HepG2 (cell line): Measurements from ENCODE around the gene OR1L1. TPM values are rescaled to one million over a fixed set of nuclear protein-coding genes. Genes with fewer than 3 reads are reported as not detected.

Experiments
- ATAC-seq: fragments of 200-7000 bp; cut with Tn5 transposase; 3 replicates; pipeline ENCODE4 v1.9.1; 2020; ENCODE audit warnings: mild to moderate bottlenecking, moderate library complexity
- BruUV-seq: library from RNA; stranded (reverse); fragments of 400-500 nt; replicated peaks from 2 replicates; lab custom pipeline; 2021; lab: Mats Ljungman, UMichigan
- CTCF ChIA-PET: fragments of 300-600 bp; formaldehyde crosslinking; extraction: SDS; loops from one replicate; lab custom pipeline; 2021; ENCODE audit warnings: low total read pairs, inconsistent platforms, low intra/inter-chr PET ratio; lab: Yijun Ruan, JAX
- POLR2A ChIA-PET: fragments of 350-600 bp; sonication (Branson Sonifier 250); formaldehyde crosslinking; loops from one replicate; lab custom pipeline; 2020; ENCODE audit warnings: antibody characterized with exemption, inconsistent platforms; lab: Yijun Ruan, JAX
- DNase-seq: peaks from one replicate; pipeline ENCODE4 v3.0.0-alpha.2; 2015; ENCODE audit warnings: low spot score
- FAIRE-seq: peaks from 3 replicates; lab custom pipeline; 2011; peaks lifted over from hg19 to GRCh38; lab: Jason Lieb, UNC
- H2AFZ ChIP-seq: one replicate; pipeline ENCODE4 v1.6.1; 2011; ENCODE audit warnings: low read length, inconsistent platforms
- H3K27ac ChIP-seq: fragments of 300-600 bp; 3 replicates; pipeline ENCODE4 v1.8.0; 2011; ENCODE audit warnings: mixed run types, mild to moderate bottlenecking, mixed read lengths, low read length, inconsistent platforms; ENCODE audit not compliant: insufficient read depth; ENCODE audit errors: extremely low read length
- H3K27me3 ChIP-seq, 2 experiments: fragments of 200-600 bp in 1 of 2; 2 replicates in 1 of 2; 3 replicates in 1 of 2; pipeline versions ENCODE4 v1.6.0 to v1.8.0; 2011; ENCODE audit warnings: low read length in 2 of 2, mild to moderate bottlenecking in 2 of 2, moderate library complexity in 2 of 2, inconsistent platforms in 1 of 2; ENCODE audit not compliant: insufficient read depth in 2 of 2, control insufficient read depth in 1 of 2
- H3K36me3 ChIP-seq, 2 experiments: fragments of 200-600 bp in 1 of 2; replicated peaks in 1 of 2; 2 replicates in 1 of 2; 3 replicates in 1 of 2; pipeline versions ENCODE4 v1.5.1 to v1.8.0; 2011; ENCODE audit warnings: low read length in 2 of 2, inconsistent platforms in 1 of 2; ENCODE audit not compliant: insufficient read depth in 2 of 2, control insufficient read depth in 1 of 2
- H3K4me1 ChIP-seq: 2 replicates; pipeline ENCODE4 v1.5.1; 2012; ENCODE audit warnings: low read length, inconsistent platforms; ENCODE audit not compliant: insufficient read depth
- H3K4me2 ChIP-seq: 2 replicates; pipeline ENCODE4 v1.6.0; 2011; ENCODE audit warnings: low read depth, low read length, inconsistent platforms
- H3K4me3 ChIP-seq, 3 experiments: fragments of 200-600 bp in 1 of 3; sonication (generic), shearing (Covaris generic) in 1 of 3; replicated peaks in 1 of 3; 2 replicates each; pipeline ENCODE4 v1.5.1; 2011 to 2016; ENCODE audit warnings: low read length in 3 of 3, inconsistent platforms in 2 of 3, low read depth in 2 of 3, mild to moderate bottlenecking in 2 of 3, control low read depth in 1 of 3, mixed read lengths in 1 of 3; ENCODE audit not compliant: insufficient read depth in 1 of 3
- H3K79me2 ChIP-seq: one replicate; pipeline ENCODE4 v1.6.1; 2011; ENCODE audit warnings: low read length, inconsistent platforms; ENCODE audit not compliant: insufficient read depth
- H3K9ac ChIP-seq: 2 replicates; pipeline ENCODE4 v1.6.0; 2011; ENCODE audit warnings: mild to moderate bottlenecking, low read depth, low read length, inconsistent platforms; ENCODE audit not compliant: insufficient read depth
- H3K9me3 ChIP-seq: 2 replicates; pipeline ENCODE4 v1.5.1; 2012; ENCODE audit warnings: mild to moderate bottlenecking, low read length
- H4K20me1 ChIP-seq: 2 replicates; pipeline ENCODE4 v1.6.0; 2011; ENCODE audit warnings: inconsistent platforms, mild to moderate bottlenecking, low read length, moderate library complexity; ENCODE audit not compliant: insufficient read depth
- CENPX ChIP-seq: sonication (generic); formaldehyde crosslinking; IDR thresholded peaks from 2 replicates; pipeline ENCODE4 v1.9.0; 2021; ENCODE audit warnings: mild to moderate bottlenecking, missing genetic modification reagents, moderate library complexity
- IRF9 ChIP-seq: sonication (generic); formaldehyde crosslinking; IDR thresholded peaks from 2 replicates; pipeline ENCODE4 v1.8.0; 2022; ENCODE audit warnings: missing genetic modification reagents, mild to moderate bottlenecking, borderline replicate concordance
- NR2F6 ChIP-seq, 2 experiments: IDR thresholded peaks; 2 replicates each; pipeline ENCODE4 v1.6.1; 2016; ENCODE audit warnings: antibody characterized with exemption in 1 of 2, mild to moderate bottlenecking in 1 of 2
- RFXAP ChIP-seq: sonication (generic); formaldehyde crosslinking; IDR thresholded peaks from 2 replicates; pipeline ENCODE4 v1.4.0; 2020; ENCODE audit warnings: missing genetic modification reagents, borderline replicate concordance
- TFDP2 ChIP-seq: sonication (generic); formaldehyde crosslinking; IDR thresholded peaks from 2 replicates; pipeline ENCODE4 v1.4.0; 2020; ENCODE audit warnings: missing genetic modification reagents
- THYN1 ChIP-seq: sonication (generic); formaldehyde crosslinking; IDR thresholded peaks from 2 replicates; pipeline ENCODE4 v1.8.1; 2023; ENCODE audit warnings: low read depth, mild to moderate bottlenecking, moderate library complexity, missing genetic modification reagents, borderline replicate concordance
- ZBTB8A ChIP-seq: sonication (generic); formaldehyde crosslinking; IDR thresholded peaks from 2 replicates; pipeline ENCODE4 v1.4.0; 2020; ENCODE audit warnings: mild to moderate bottlenecking, low read depth, missing genetic modification reagents, borderline replicate concordance
- ZNF296 ChIP-seq: sonication (generic); formaldehyde crosslinking; conservative IDR thresholded peaks from 2 replicates; pipeline ENCODE4 v1.5.0; 2020; ENCODE audit warnings: mild to moderate bottlenecking, missing genetic modification reagents
- ZNF354B ChIP-seq: sonication (generic); formaldehyde crosslinking; IDR thresholded peaks from 2 replicates; pipeline ENCODE4 v1.8.0; 2022; ENCODE audit warnings: mild to moderate bottlenecking, missing genetic modification reagents
- ZNF383 ChIP-seq: sonication (generic); formaldehyde crosslinking; IDR thresholded peaks from 2 replicates; pipeline ENCODE4 v1.4.0; 2020; ENCODE audit warnings: missing genetic modification reagents, mild to moderate bottlenecking, borderline replicate concordance
- ZNF512 ChIP-seq: sonication (generic); formaldehyde crosslinking; IDR thresholded peaks from 2 replicates; pipeline ENCODE4 v1.4.0; 2020; ENCODE audit warnings: mild to moderate bottlenecking, missing genetic modification reagents
- ZNF670 ChIP-seq: sonication (generic); formaldehyde crosslinking; IDR thresholded peaks from 2 replicates; pipeline ENCODE4 v1.8.0; 2022; ENCODE audit warnings: mild to moderate bottlenecking, missing genetic modification reagents, borderline replicate concordance
- ZNF747 ChIP-seq: sonication (generic); formaldehyde crosslinking; IDR thresholded peaks from 2 replicates; pipeline ENCODE4 v1.8.1; 2023; ENCODE audit warnings: missing genetic modification reagents, mild to moderate bottlenecking, borderline replicate concordance
- ZNF775 ChIP-seq: sonication (generic); formaldehyde crosslinking; IDR thresholded peaks from 2 replicates; pipeline ENCODE4 v1.4.0; 2020; ENCODE audit warnings: missing genetic modification reagents, mild to moderate bottlenecking, moderate library complexity, borderline replicate concordance
- WGBS: methylation state at CpG from one replicate; pipeline ENCODE4 v1.1.6; 2017; ENCODE audit warnings: low lambda C conversion rate; 5-methylcytosine and 5-hydroxymethylcytosine counted together
- in situ Hi-C: cut with HindIII; loops from 2 replicates; pipeline ENCODE4 v1.10.0; 2017; ENCODE audit warnings: low pct_unique_long_range_greater_than_20kb; ENCODE audit not compliant: extremely low pct_ligation_motif_present
- intact Hi-C: fragments of 100-400 bp; cut with micrococcal nuclease; formaldehyde crosslinking; loops from one replicate; pipeline ENCODE4 v1.10.0; 2022; ENCODE audit not compliant: unreplicated experiment
- polyA plus RNA-seq, 8 experiments: library from polyadenylated mRNA; depleted of rRNA in 3 of 8; stranded (reverse) in 7 of 8; unstranded in 1 of 8; fragments of >200 nt; fragmentation: Illumina TruSeq in 4 of 8; extraction: Trizol in 4 of 8; gene quantifications; 2 replicates each; pipeline versions ENCODE4 v1.2.1 to v1.2.3, GENCODE V29; 2011 to 2016; ENCODE audit warnings: low read depth in 4 of 8, missing spikeins in 1 of 8, mixed read lengths in 1 of 8; ENCODE audit not compliant: insufficient read depth in 1 of 8
- total RNA-seq, 5 experiments: library from RNA; depleted of rRNA; stranded (reverse); fragments of >200 nt; fragmentation: Illumina TruSeq; extraction: Trizol; gene quantifications; 2 replicates each; pipeline ENCODE4 v1.2.3, GENCODE V29; 2016; ENCODE audit warnings: low read depth in 1 of 5

Gene OR1L1
- total and polyA plus RNA-seq, 2 of the 13 experiments (the other 11 are each of a cell fraction or from before 2014, with no cell fraction given), result not detected

- no peak overlapping the region for H2AFZ ChIP-seq
- TF ChIP-seq ZNF670 (CRISPR knock-in tag) (no peak), ZNF512 (CRISPR knock-in tag) (no peak), THYN1 (CRISPR knock-in tag) (no peak), ZNF296 (CRISPR knock-in tag) (no peak), ZNF354B (CRISPR knock-in tag) (no peak)
- H3K79me2 ChIP-seq, result no peaks in the 10 kb centered on the region
- 0% methylated on average over 1 of the region's 1 CpG for WGBS
- H3K9me3 ChIP-seq, result no peaks in the 10 kb centered on the region
- intact Hi-C loops (no loop called here), in situ Hi-C loops (no loop called here)
- no peak overlapping the region for H3K9ac ChIP-seq
- BruUV-seq, result no TSS peak
- H3K36me3 ChIP-seq, result no peaks in the 10 kb centered on the region
- CTCF ChIA-PET, result no interaction called here
- FAIRE-seq (no peak), DNase-seq (no peak), ATAC-seq (no peak)
- no peak overlapping the region for H3K4me2 ChIP-seq
- H3K4me3 ChIP-seq, result no peak overlapping the region
- H4K20me1 ChIP-seq, result no peaks in the 10 kb centered on the region
- POLR2A ChIA-PET, result no interaction called here
- H3K27me3 ChIP-seq, result no peaks in the 10 kb centered on the region
- H3K27ac ChIP-seq, result no peak overlapping the region
- H3K4me1 ChIP-seq, result no peaks in the 10 kb centered on the region
These were observed 5.1 kb upstream of the OR1L1 start for GRCh38 chr9:122656378-122656777.

GRCh38 chr9:122657527-122657926 lies 4.0 kb upstream of the OR1L1 start, which contains the start of gene OR1B1:
Gene OR1B1 (minus strand): TSS chr9:122657627.
- Histone ChIP-seq H3K27me3 (no peaks in the 10 kb centered on the region), H3K36me3 (no peaks in the 10 kb centered on the region), H3K9me3 (no peaks in the 10 kb centered on the region), H2AFZ (no peak within 1 kb of the TSS), H4K20me1 (no peaks in the 10 kb centered on the region), H3K79me2 (no peaks in the 10 kb centered on the region), H3K9ac (no peak within 1 kb of the TSS), H3K4me2 (no peak within 1 kb of the TSS), H3K4me3 (no peak within 1 kb of the TSS), H3K27ac (no peak within 1 kb of the TSS), H3K4me1 (no peaks in the 10 kb centered on the region)
- WGBS, result 6% methylated on average over 3 of the region's 3 CpGs
- ChIA-PET POLR2A (no interaction called here), CTCF (no interaction called here)
- ATAC-seq, result no peak
- FAIRE-seq, result no peak
- in situ Hi-C loops, result no loop called here
- DNase-seq, result no peak
- no TSS peak for BruUV-seq
- intact Hi-C loops, result no loop called here
- TF ChIP-seq CENPX, result no peak
- TF ChIP-seq IRF9 (CRISPR knock-in tag), result no peak
- TF ChIP-seq ZBTB8A, result no peak
- no peak for TF ChIP-seq RFXAP (CRISPR knock-in tag)
- TF ChIP-seq NR2F6 (IDR thresholded peaks at IDR 0.05), result no peak
- TF ChIP-seq NR2F6 (CRISPR knock-in tag; IDR thresholded peaks at IDR 0.05), result no peak
- TF ChIP-seq ZNF383 (CRISPR knock-in tag), result no peak
- no peak for TF ChIP-seq ZNF747 (CRISPR knock-in tag)
- no peak for TF ChIP-seq TFDP2 (CRISPR knock-in tag)
- TF ChIP-seq ZNF775 (CRISPR knock-in tag), result no peak
